IMR-90 (cell line): ENCODE results near the gene UMODL1.

ENCODE experiments used
- BHLHE40 ChIP-seq: fragments of 150-350 bp; IDR thresholded peaks from 2 replicates; pipeline ENCODE4 v1.6.1; 2016; ENCODE audit warnings: mild to moderate bottlenecking, low read depth, low read length
- MXI1 ChIP-seq: IDR thresholded peaks from 2 replicates; pipeline ENCODE4 v1.6.1; 2012; ENCODE audit warnings: low read depth, mild to moderate bottlenecking, low read length, moderate library complexity, borderline replicate concordance
- NFE2L2 ChIP-seq: fragments of 150-350 bp; IDR thresholded peaks from 2 replicates; pipeline ENCODE4 v1.6.1; 2016; ENCODE audit warnings: low read depth, mild to moderate bottlenecking, low read length
- POLR2A ChIP-seq: IDR thresholded peaks from 2 replicates; pipeline ENCODE4 v1.6.1; 2012; ENCODE audit warnings: mild to moderate bottlenecking, low read depth, low read length
- RCOR1 ChIP-seq: IDR thresholded peaks from 2 replicates; pipeline ENCODE4 v1.6.1; 2012; ENCODE audit warnings: mild to moderate bottlenecking, low read length, improper control_type of control experiment; ENCODE audit not compliant: insufficient replicate concordance
- SMC3 ChIP-seq: fragments of 150-350 bp; IDR thresholded peaks from 2 replicates; pipeline ENCODE4 v1.6.1; 2016; ENCODE audit warnings: low read depth, mild to moderate bottlenecking, antibody characterized with exemption, low read length, moderate library complexity
- TF ChIP-seq, protein P1 (sequence below): conservative IDR thresholded peaks from 2 replicates; pipeline ENCODE4 v1.5.1; 2012; ENCODE audit warnings: mild to moderate bottlenecking, low read depth, low read length, improper control_type of control experiment
- TF ChIP-seq, protein P2 (sequence below): fragments of 150-350 bp; IDR thresholded peaks from 2 replicates; pipeline ENCODE4 v1.6.1; 2017; ENCODE audit warnings: mild to moderate bottlenecking, antibody characterized with exemption, low read length, low read depth

DNA sequence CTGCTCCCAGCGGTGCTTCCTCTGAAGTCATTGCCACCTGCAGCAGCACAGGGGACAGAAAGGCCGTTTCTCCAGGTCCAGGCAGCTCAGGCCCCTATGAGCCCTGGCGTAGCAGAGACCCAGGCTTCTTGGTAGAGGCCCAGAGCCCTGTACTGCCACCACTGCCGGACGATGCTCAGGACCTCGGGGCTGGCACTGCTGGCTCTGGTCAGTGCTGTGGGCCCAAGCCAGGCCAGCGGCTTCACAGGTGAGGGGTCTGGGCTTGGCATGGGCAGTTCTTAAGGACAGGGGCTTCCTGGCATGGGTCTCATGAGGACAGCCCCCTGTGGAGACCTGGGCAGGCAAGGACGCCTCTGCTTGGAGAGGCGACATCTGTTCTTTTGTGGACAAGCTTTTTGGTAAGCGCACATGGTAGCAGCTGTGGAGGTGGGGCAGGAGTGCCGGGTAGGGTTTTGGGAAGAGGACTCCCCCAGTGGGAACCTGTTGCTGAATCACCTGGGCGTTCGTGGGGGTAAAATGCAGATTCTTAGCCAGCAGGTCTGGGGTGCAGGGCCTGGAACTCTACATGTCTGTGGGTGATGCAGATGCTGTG is at the start of gene UMODL1:
- TF ChIP-seq RCOR1 (no peak), SMC3 (no peak), NFE2L2 (no peak), BHLHE40 (no peak), MXI1 (no peak), POLR2A (no peak)
- TF ChIP-seq, protein P1, sequence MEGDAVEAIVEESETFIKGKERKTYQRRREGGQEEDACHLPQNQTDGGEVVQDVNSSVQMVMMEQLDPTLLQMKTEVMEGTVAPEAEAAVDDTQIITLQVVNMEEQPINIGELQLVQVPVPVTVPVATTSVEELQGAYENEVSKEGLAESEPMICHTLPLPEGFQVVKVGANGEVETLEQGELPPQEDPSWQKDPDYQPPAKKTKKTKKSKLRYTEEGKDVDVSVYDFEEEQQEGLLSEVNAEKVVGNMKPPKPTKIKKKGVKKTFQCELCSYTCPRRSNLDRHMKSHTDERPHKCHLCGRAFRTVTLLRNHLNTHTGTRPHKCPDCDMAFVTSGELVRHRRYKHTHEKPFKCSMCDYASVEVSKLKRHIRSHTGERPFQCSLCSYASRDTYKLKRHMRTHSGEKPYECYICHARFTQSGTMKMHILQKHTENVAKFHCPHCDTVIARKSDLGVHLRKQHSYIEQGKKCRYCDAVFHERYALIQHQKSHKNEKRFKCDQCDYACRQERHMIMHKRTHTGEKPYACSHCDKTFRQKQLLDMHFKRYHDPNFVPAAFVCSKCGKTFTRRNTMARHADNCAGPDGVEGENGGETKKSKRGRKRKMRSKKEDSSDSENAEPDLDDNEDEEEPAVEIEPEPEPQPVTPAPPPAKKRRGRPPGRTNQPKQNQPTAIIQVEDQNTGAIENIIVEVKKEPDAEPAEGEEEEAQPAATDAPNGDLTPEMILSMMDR = no peak
- TF ChIP-seq, protein P2, sequence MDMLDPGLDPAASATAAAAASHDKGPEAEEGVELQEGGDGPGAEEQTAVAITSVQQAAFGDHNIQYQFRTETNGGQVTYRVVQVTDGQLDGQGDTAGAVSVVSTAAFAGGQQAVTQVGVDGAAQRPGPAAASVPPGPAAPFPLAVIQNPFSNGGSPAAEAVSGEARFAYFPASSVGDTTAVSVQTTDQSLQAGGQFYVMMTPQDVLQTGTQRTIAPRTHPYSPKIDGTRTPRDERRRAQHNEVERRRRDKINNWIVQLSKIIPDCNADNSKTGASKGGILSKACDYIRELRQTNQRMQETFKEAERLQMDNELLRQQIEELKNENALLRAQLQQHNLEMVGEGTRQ = no peak
